B cell (primary cell): Measurements from ENCODE around the gene ADARB2. TPM values are rescaled to one million over a fixed set of nuclear protein-coding genes. Genes with fewer than 3 reads are reported as not detected.

Experiments used
- ATAC-seq: fragments of 200-7000 bp; cut with Tn5 transposase; one replicate; pipeline ENCODE4 v1.10.0; 2021; ENCODE audit warnings: low read depth, mild to moderate bottlenecking, moderate number of reproducible peaks, moderate library complexity
- CTCF ChIA-PET: fragments of 350-600 bp; sonication (Branson Sonifier 250); formaldehyde crosslinking; loops from one replicate; lab custom pipeline; 2021; ENCODE audit warnings: antibody characterized with exemption, inconsistent platforms; lab: Charles Lee
- POLR2A ChIA-PET: fragments of 350-600 bp; sonication (Branson Sonifier 250); formaldehyde crosslinking; loops from one replicate; lab custom pipeline; 2021; ENCODE audit warnings: antibody characterized with exemption; lab: Charles Lee
- DNase-seq: peaks from one replicate; pipeline ENCODE4 v3.0.0; 2013
- H2AFZ ChIP-seq: 2 replicates; pipeline ENCODE4 v1.6.1; 2012; ENCODE audit warnings: mild to moderate bottlenecking, low read depth, low read length; ENCODE audit not compliant: insufficient read depth, poor library complexity, severe bottlenecking
- H3K27ac ChIP-seq, 2 donors: 1 replicate in 1 of 2; 2 replicates in 1 of 2; pipeline ENCODE4 v1.5.1; 2012 to 2013; ENCODE audit warnings: low read length in 2 of 2, mild to moderate bottlenecking in 2 of 2, moderate library complexity in 1 of 2
- H3K27me3 ChIP-seq, 4 experiments: fragments of 200-600 bp in 1 of 4; sonication (generic) in 1 of 4; replicated peaks in 1 of 4; 1 replicate in 2 of 4; 2 replicates in 2 of 4; pipeline versions ENCODE4 v1.6.1 to v1.7.0; 2013 to 2016; ENCODE audit warnings: low read length in 3 of 4, mild to moderate bottlenecking in 2 of 4, mixed read lengths in 1 of 4, moderate library complexity in 1 of 4; ENCODE audit not compliant: insufficient read depth in 4 of 4, control insufficient read depth in 3 of 4; ENCODE audit errors: control extremely low read depth in 1 of 4
- H3K36me3 ChIP-seq, 2 experiments: replicated peaks in 1 of 2; 1 replicate in 1 of 2; 2 replicates in 1 of 2; pipeline versions ENCODE4 v1.6.1 to v1.7.1; 2013; ENCODE audit warnings: low read length in 1 of 2; ENCODE audit not compliant: insufficient read depth in 2 of 2, control insufficient read depth in 1 of 2; ENCODE audit errors: control extremely low read depth in 1 of 2, extremely low read depth in 1 of 2
- H3K4me1 ChIP-seq, 2 donors: fragments of 200-600 bp in 1 of 2; sonication (generic) in 1 of 2; 1 replicate in 1 of 2; 2 replicates in 1 of 2; pipeline versions ENCODE4 v1.5.1 to v1.6.1; 2013 to 2017; ENCODE audit warnings: low read length in 2 of 2; ENCODE audit not compliant: control insufficient read depth in 2 of 2, insufficient read depth in 2 of 2
- H3K4me2 ChIP-seq: replicated peaks from 2 replicates; pipeline ENCODE3; 2012; ENCODE audit warnings: mild to moderate bottlenecking, low read depth, low read length; ENCODE audit not compliant: poor library complexity, severe bottlenecking
- H3K4me3 ChIP-seq, 5 experiments: fragments of 200-600 bp in 1 of 5; sonication (generic) in 1 of 5; 1 replicate in 3 of 5; 2 replicates in 2 of 5; pipeline versions ENCODE4 v1.5.1 to v1.7.0; 2011 to 2016; ENCODE audit warnings: low read length in 4 of 5, mild to moderate bottlenecking in 4 of 5, low read depth in 2 of 5, control low read depth in 1 of 5, moderate library complexity in 1 of 5; ENCODE audit not compliant: insufficient read depth in 1 of 5; ENCODE audit errors: control extremely low read depth in 1 of 5, extremely low read depth in 1 of 5
- H3K79me2 ChIP-seq: fragments of 200-600 bp; sonication (generic); one replicate; pipeline ENCODE4 v1.6.0; 2016; ENCODE audit warnings: low read length; ENCODE audit not compliant: control insufficient read depth, insufficient read depth
- H3K9ac ChIP-seq: fragments of 200-600 bp; sonication (generic); 2 replicates; pipeline ENCODE4 v1.6.1; 2017; ENCODE audit warnings: mild to moderate bottlenecking, low read length, moderate library complexity
- H3K9me3 ChIP-seq, 3 donors: one replicate each; pipeline versions ENCODE4 v1.6.1 to v1.7.1; 2013; ENCODE audit warnings: low read length in 2 of 3; ENCODE audit not compliant: control insufficient read depth in 2 of 3, insufficient read depth in 1 of 3; ENCODE audit errors: control extremely low read depth in 1 of 3
- H4K20me1 ChIP-seq: 2 replicates; pipeline ENCODE4 v1.6.0; 2012; ENCODE audit warnings: mild to moderate bottlenecking, low read length; ENCODE audit not compliant: insufficient read depth, control insufficient read depth, poor library complexity, severe bottlenecking
- H3K27ac Mint-ChIP-seq: one replicate; pipeline ENCODE4 v1.8.0; 2021; ENCODE audit warnings: mixed read lengths
- H3K27me3 Mint-ChIP-seq: one replicate; pipeline ENCODE4 v1.8.0; 2021; ENCODE audit warnings: mixed read lengths
- H3K4me1 Mint-ChIP-seq: one replicate; pipeline ENCODE4 v1.8.0; 2021; ENCODE audit warnings: mixed read lengths
- H3K4me3 Mint-ChIP-seq: one replicate; pipeline ENCODE4 v1.8.0; 2021; ENCODE audit warnings: mixed read lengths
- H3K9me3 Mint-ChIP-seq: one replicate; pipeline ENCODE4 v1.8.0; 2022; ENCODE audit warnings: mixed read lengths; ENCODE audit not compliant: insufficient read depth
- CTCF ChIP-seq: fragments of 200-600 bp; IDR thresholded peaks from one replicate; pipeline ENCODE4 v1.8.0; 2022; ENCODE audit warnings: antibody characterized with exemption, mild to moderate bottlenecking
- EZH2 ChIP-seq: IDR thresholded peaks from 2 replicates; pipeline ENCODE4 v1.6.1; 2012; ENCODE audit warnings: borderline replicate concordance, low read depth, mild to moderate bottlenecking, moderate library complexity, low read length; ENCODE audit not compliant: insufficient read depth, poor library complexity, severe bottlenecking
- WGBS: methylation state at CpG from one replicate; pipeline ENCODE4 v1.1.5; 2013; ENCODE audit warnings: missing lambda C conversion rate; ENCODE audit not compliant: insufficient coverage; 5-methylcytosine and 5-hydroxymethylcytosine counted together
- intact Hi-C: fragments of 100-400 bp; cut with micrococcal nuclease; formaldehyde crosslinking; loops from one replicate; pipeline ENCODE4 v1.10.0; 2022
- polyA plus RNA-seq: library from polyadenylated mRNA; depleted of rRNA; stranded (reverse); fragments of >200 nt; gene quantifications from 2 replicates; pipeline ENCODE4 v1.2.3, GENCODE V29; 2012
- total RNA-seq, 2 donors: library from RNA; stranded (reverse); fragments of 120-200 nt in 1 of 2; gene quantifications; 1 replicate in 1 of 2; 2 replicates in 1 of 2; pipeline versions ENCODE4 v1.2.3 to v1.2.4, GENCODE V29; 2013 to 2022

Gene ADARB2
- total and polyA plus RNA-seq, 2 donors (not counting 1 experiment from before 2014, with no cell fraction given), result 0.13 to 0.96 TPM

DNA sequence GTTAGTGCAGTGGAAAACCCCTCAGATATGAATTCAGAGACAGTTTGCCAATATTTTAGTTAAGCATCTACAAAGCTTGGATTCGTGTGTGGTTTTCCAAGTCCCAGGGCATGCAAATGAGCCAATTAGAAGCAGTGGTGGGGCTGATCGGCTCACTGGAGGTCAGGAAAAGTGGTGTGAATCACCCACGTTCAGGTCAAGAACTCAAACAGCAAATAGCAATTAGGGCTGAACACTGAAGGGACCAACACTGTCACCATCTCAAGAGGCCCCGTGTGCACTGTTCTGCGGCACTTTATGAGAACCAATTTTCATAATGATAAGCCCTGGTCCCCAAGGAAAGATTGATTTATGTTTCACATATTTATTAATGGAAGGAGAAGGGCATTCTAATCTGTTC, 68.9 kb downstream of the ADARB2 start:
- Mint-ChIP-seq H3K4me1 (peaks cover 13% of the 10 kb centered on the region), H3K27me3 (peaks cover 8% of the 10 kb centered on the region), H3K9me3 (no peaks in the 10 kb centered on the region), H3K27ac (no peak overlapping the region), H3K4me3 (no peak overlapping the region)
- Histone ChIP-seq H3K79me2 (no peaks in the 10 kb centered on the region), H3K9me3 (peaks cover 0 to 10% (median 0%) of the 10 kb centered on the region in 3 donors), H3K27me3 (peaks cover 0 to 4% (median 0%) of the 10 kb centered on the region in 4 experiments), H3K4me1 (peaks cover 0 to under 1% of the 10 kb centered on the region in 2 donors), H2AFZ (no peak overlapping the region), H3K4me2 (no peak overlapping the region), H4K20me1 (no peaks in the 10 kb centered on the region), H3K27ac (no peak overlapping the region), H3K36me3 (no peaks in the 10 kb centered on the region), H3K9ac (no peak overlapping the region), H3K4me3 (no peak overlapping the region)
- no peak for ATAC-seq
- no peak for TF ChIP-seq EZH2
- no peak for TF ChIP-seq CTCF
- POLR2A ChIA-PET, result no interaction called here
- CTCF ChIA-PET, result interaction anchor here (0.5 kb wide), 1 partner anchor 13 kb away, joined by 3 read pairs; no protein-coding TSS in a partner anchor
- intact Hi-C loops, result loop anchor here (10.0 kb wide), 1 partner anchor 66 kb away; the partner anchor contains the start of gene ADARB2
- WGBS, result 71% methylated on average over 3 of the region's 5 CpGs
- no peak for DNase-seq

GRCh38 chr10:1667392-1667791, 69.9 kb downstream of the ADARB2 start:
- ATAC-seq (no peak), DNase-seq (no peak)
- H2AFZ ChIP-seq, result no peak overlapping the region
- no peak overlapping the region for H3K9ac ChIP-seq
- POLR2A ChIA-PET, result no interaction called here
- no peaks in the 10 kb centered on the region for H3K79me2 ChIP-seq
- H3K4me2 ChIP-seq, result no peak overlapping the region
- no peak overlapping the region for H3K4me3 ChIP-seq
- TF ChIP-seq CTCF (no peak), EZH2 (no peak)
- no peaks in the 10 kb centered on the region for H3K36me3 ChIP-seq
- peaks cover 0 to 4% (median 0%) of the 10 kb centered on the region in 4 experiments for H3K27me3 ChIP-seq
- H3K27me3 Mint-ChIP-seq, result peaks cover 6% of the 10 kb centered on the region
- CTCF ChIA-PET, result no interaction called here
- H4K20me1 ChIP-seq, result no peaks in the 10 kb centered on the region
- no peak overlapping the region for H3K27ac Mint-ChIP-seq
- intact Hi-C loops, result loop anchor here (10.0 kb wide), 1 partner anchor 67 kb away; the partner anchor contains the start of gene ADARB2
- no peaks in the 10 kb centered on the region for H3K9me3 Mint-ChIP-seq
- peaks cover 0 to 8% (median 0%) of the 10 kb centered on the region in 3 donors for H3K9me3 ChIP-seq
- peaks cover 22% of the 10 kb centered on the region for H3K4me1 Mint-ChIP-seq
- H3K4me3 Mint-ChIP-seq, result no peak overlapping the region
- peaks cover 10% of the 10 kb centered on the region in 2 donors for H3K4me1 ChIP-seq
- H3K27ac ChIP-seq, result no peak overlapping the region
